PC-9 (cell line): ENCODE data around the gene ZNF486. TPM values are rescaled to one million over a fixed set of nuclear protein-coding genes. Genes with fewer than 3 reads are reported as not detected.
A peak's percentile ranks its signal among the peaks of the same experiment; 100 is the strongest.
"Not testable (repeated sequence)": the region's sequence is repeated elsewhere in the genome, so short reads cannot be mapped to it uniquely, and the experiment has no call there.

Experiments
- BruUV-seq: library from RNA; stranded (reverse); fragments of 400-500 nt; replicated peaks from 2 replicates; lab custom pipeline; 2021; lab: Mats Ljungman, UMichigan
- CTCF ChIA-PET: fragments of 300-600 bp; sonication (Branson Sonifier 250); formaldehyde crosslinking; loops from one replicate; lab custom pipeline; 2022; ENCODE audit warnings: antibody characterized with exemption; lab: Charles Lee
- POLR2A ChIA-PET: fragments of 300-600 bp; sonication (Branson Sonifier 250); formaldehyde crosslinking; loops from one replicate; lab custom pipeline; 2022; ENCODE audit warnings: antibody characterized with exemption; ENCODE audit not compliant: unreplicated experiment; lab: Charles Lee
- DNase-seq, 2 experiments: peaks; one replicate each; pipeline versions ENCODE4 v3.0.0 to v3.0.0-alpha.2; 2015 to 2022; ENCODE audit warnings: mixed read lengths in 1 of 2
- H2AFZ ChIP-seq: fragments of 200-600 bp; sonication (generic); 2 replicates; pipeline ENCODE4 v1.8.1; 2017; ENCODE audit warnings: antibody characterized with exemption
- H3F3A ChIP-seq: fragments of 200-600 bp; sonication (generic); 2 replicates; pipeline ENCODE4 v1.8.1; 2017; ENCODE audit warnings: antibody characterized with exemption, mild to moderate bottlenecking, low read depth; ENCODE audit not compliant: insufficient read depth
- H3K27ac ChIP-seq: fragments of 200-600 bp; sonication (generic); 2 replicates; pipeline ENCODE4 v1.6.1; 2016; ENCODE audit warnings: mixed run types
- H3K27me3 ChIP-seq: fragments of 200-600 bp; sonication (generic); 2 replicates; pipeline ENCODE4 v1.6.1; 2016; ENCODE audit warnings: low read depth, mixed run types; ENCODE audit not compliant: insufficient read depth
- H3K36me3 ChIP-seq: fragments of 200-600 bp; sonication (generic); 2 replicates; pipeline ENCODE4 v1.6.1; 2016; ENCODE audit warnings: low read depth, mixed run types
- H3K4me1 ChIP-seq: fragments of 200-600 bp; sonication (generic); replicated peaks from 2 replicates; pipeline ENCODE4 v1.6.1; 2016; ENCODE audit warnings: mixed run types; ENCODE audit not compliant: insufficient read depth
- H3K4me2 ChIP-seq: fragments of 200-600 bp; sonication (generic); 2 replicates; pipeline ENCODE4 v1.6.1; 2017; ENCODE audit warnings: mixed run types
- H3K4me3 ChIP-seq: fragments of 200-600 bp; sonication (generic); 2 replicates; pipeline ENCODE4 v1.6.1; 2016; ENCODE audit warnings: mixed run types
- H3K79me2 ChIP-seq: fragments of 200-600 bp; sonication (generic); 2 replicates; pipeline ENCODE4 v1.6.1; 2017; ENCODE audit warnings: low read depth, mixed run types
- H3K9me2 ChIP-seq: fragments of 200-600 bp; sonication (generic); 2 replicates; pipeline ENCODE4 v1.8.1; 2017; ENCODE audit warnings: mild to moderate bottlenecking; ENCODE audit not compliant: insufficient read depth
- H3K9me3 ChIP-seq: fragments of 200-600 bp; sonication (generic); 2 replicates; pipeline ENCODE4 v1.8.1; 2016; ENCODE audit warnings: low read depth; ENCODE audit not compliant: insufficient read depth
- H4K20me1 ChIP-seq: fragments of 200-600 bp; sonication (generic); 2 replicates; pipeline ENCODE4 v1.8.1; 2017; ENCODE audit not compliant: insufficient read depth
- CTCF ChIP-seq: fragments of 200-600 bp; sonication (generic); conservative IDR thresholded peaks from 2 replicates; pipeline ENCODE4 v1.6.1; 2017; ENCODE audit warnings: mixed run types, antibody characterized with exemption, mild to moderate bottlenecking, moderate library complexity
- EZH2 ChIP-seq: fragments of 200-600 bp; sonication (generic); IDR thresholded peaks from 2 replicates; pipeline ENCODE4 v1.8.0; 2017; ENCODE audit warnings: antibody characterized with exemption, low read depth
- intact Hi-C: fragments of 100-400 bp; cut with micrococcal nuclease; formaldehyde crosslinking; loops from one replicate; pipeline ENCODE4 v1.10.0; 2022; ENCODE audit not compliant: unreplicated experiment
- total RNA-seq: library from RNA; stranded (reverse); gene quantifications from 2 replicates; pipeline ENCODE4 v1.2.3, GENCODE V29; 2021

The ZNF486 gene
- total RNA-seq, 1 experiment from 2014 or later: 4.8 TPM

GRCh38 chr19:20244356-20244755 lies 77.3 kb downstream of the ZNF486 start:
- H3K9me2 ChIP-seq: no peaks in the 10 kb centered on the region
- no peaks in the 10 kb centered on the region for H3K79me2 ChIP-seq

GRCh38 chr19:20245309-20245708 lies 78.3 kb downstream of the ZNF486 start:
- Histone ChIP-seq H3K79me2 (no peaks in the 10 kb centered on the region), H3K27me3 (no peaks in the 10 kb centered on the region), H3K9me2 (no peaks in the 10 kb centered on the region), H3K9me3 (peaks cover 4% of the 10 kb centered on the region; the same call in 1 of the 2 replicates), H3K27ac (no peak overlapping the region), H3K4me3 (no peak overlapping the region), H4K20me1 (no peaks in the 10 kb centered on the region), H3F3A (no peaks in the 10 kb centered on the region), H3K36me3 (no peaks in the 10 kb centered on the region), H3K4me1 (no peaks in the 10 kb centered on the region), H2AFZ (no peak overlapping the region), H3K4me2 (no peak overlapping the region)
- BruUV-seq: no TSS peak
- TF ChIP-seq CTCF (no peak), EZH2 (no peak)
- POLR2A ChIA-PET: no interaction called here
- CTCF ChIA-PET: no interaction called here
- no peak for DNase-seq
- intact Hi-C loops: no loop called here

More at GRCh38 chr19:20244356-20244755, 77.3 kb downstream of the ZNF486 start:
- TF ChIP-seq CTCF: no peak
- TF ChIP-seq EZH2: no peak
- intact Hi-C loops: no loop called here
- CTCF ChIA-PET: no interaction called here
- BruUV-seq: no TSS peak
- H3K4me2 ChIP-seq: no peak overlapping the region
- POLR2A ChIA-PET: no interaction called here
- DNase-seq: no peak
- H3F3A ChIP-seq: no peaks in the 10 kb centered on the region
- H3K27ac ChIP-seq: no peak overlapping the region
- no peaks in the 10 kb centered on the region for H4K20me1 ChIP-seq
- peaks cover 4% of the 10 kb centered on the region; the same call in 1 of the 2 replicates for H3K9me3 ChIP-seq
- no peaks in the 10 kb centered on the region for H3K36me3 ChIP-seq
- no peak overlapping the region for H3K4me3 ChIP-seq
- H3K4me1 ChIP-seq: no peaks in the 10 kb centered on the region
- no peaks in the 10 kb centered on the region for H3K27me3 ChIP-seq
- no peak overlapping the region for H2AFZ ChIP-seq

GRCh38 chr19:20247016-20247683 lies 80.1 kb downstream of the ZNF486 start:
- Histone ChIP-seq H4K20me1 (no peaks in the 10 kb centered on the region), H3K27me3 (no peaks in the 10 kb centered on the region), H3K79me2 (no peaks in the 10 kb centered on the region), H2AFZ (no peak overlapping the region), H3K36me3 (no peaks in the 10 kb centered on the region), H3K27ac (no peak overlapping the region), H3K4me3 (no peak overlapping the region), H3F3A (no peaks in the 10 kb centered on the region), H3K4me2 (no peak overlapping the region), H3K9me3 (no peaks in the 10 kb centered on the region), H3K4me1 (no peaks in the 10 kb centered on the region), H3K9me2 (no peaks in the 10 kb centered on the region)
- ChIA-PET POLR2A (no interaction called here), CTCF (no interaction called here)
- TF ChIP-seq CTCF (peak; percentile 44), EZH2 (no peak)
- BruUV-seq: no TSS peak
- intact Hi-C loops: no loop called here
- DNase-seq: peak in 1 of 2 experiments; percentile 2

GRCh38 chr19:20248258-20248657 lies 81.2 kb downstream of the ZNF486 start:
- H3F3A ChIP-seq, H3K27me3 ChIP-seq, CTCF ChIA-PET, POLR2A ChIA-PET, H4K20me1 ChIP-seq, BruUV-seq, H3K27ac ChIP-seq, DNase-seq, intact Hi-C loops, H3K4me1 ChIP-seq, H3K36me3 ChIP-seq, H2AFZ ChIP-seq, H3K9me2 ChIP-seq, H3K79me2 ChIP-seq, H3K4me2 ChIP-seq, H3K4me3 ChIP-seq, H3K9me3 ChIP-seq: not testable (repeated sequence)
